ENCODE data around the gene CBLB.

DNA sequence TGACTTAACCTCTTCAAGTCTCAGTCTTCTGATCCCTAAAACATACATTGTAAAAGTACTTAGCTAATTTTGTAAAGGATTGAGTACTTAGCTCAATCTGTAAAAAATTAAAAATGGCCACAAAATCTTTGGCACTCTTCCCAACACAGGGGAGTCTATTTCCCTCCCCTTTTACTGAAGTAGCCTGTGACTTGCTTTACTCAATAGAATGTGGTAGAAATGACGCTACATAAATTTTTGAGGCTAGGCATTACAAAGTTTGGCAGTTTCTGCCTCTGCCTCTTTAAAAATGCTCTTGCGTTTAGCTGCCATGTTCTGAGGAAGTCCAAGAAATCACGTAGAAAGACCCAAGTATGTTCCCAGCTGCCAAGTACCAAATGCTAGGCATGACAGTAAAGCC is 80.2 kb downstream of the CBLB start:
- TF ChIP-seq, protein P1, sequence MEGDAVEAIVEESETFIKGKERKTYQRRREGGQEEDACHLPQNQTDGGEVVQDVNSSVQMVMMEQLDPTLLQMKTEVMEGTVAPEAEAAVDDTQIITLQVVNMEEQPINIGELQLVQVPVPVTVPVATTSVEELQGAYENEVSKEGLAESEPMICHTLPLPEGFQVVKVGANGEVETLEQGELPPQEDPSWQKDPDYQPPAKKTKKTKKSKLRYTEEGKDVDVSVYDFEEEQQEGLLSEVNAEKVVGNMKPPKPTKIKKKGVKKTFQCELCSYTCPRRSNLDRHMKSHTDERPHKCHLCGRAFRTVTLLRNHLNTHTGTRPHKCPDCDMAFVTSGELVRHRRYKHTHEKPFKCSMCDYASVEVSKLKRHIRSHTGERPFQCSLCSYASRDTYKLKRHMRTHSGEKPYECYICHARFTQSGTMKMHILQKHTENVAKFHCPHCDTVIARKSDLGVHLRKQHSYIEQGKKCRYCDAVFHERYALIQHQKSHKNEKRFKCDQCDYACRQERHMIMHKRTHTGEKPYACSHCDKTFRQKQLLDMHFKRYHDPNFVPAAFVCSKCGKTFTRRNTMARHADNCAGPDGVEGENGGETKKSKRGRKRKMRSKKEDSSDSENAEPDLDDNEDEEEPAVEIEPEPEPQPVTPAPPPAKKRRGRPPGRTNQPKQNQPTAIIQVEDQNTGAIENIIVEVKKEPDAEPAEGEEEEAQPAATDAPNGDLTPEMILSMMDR (IDR thresholded peaks at IDR 0.05 in 8 of 11, conservative IDR thresholded peaks at IDR 0.05 in 3 of 11) = no peak
- no peak for TF ChIP-seq POLR2A (IDR thresholded peaks at IDR 0.05)
